Keratinocyte (primary cell): ENCODE data around the gene CHEK2. TPM values are rescaled to one million over a fixed set of nuclear protein-coding genes. Genes with fewer than 3 reads are reported as not detected.
A peak's percentile ranks its signal among the peaks of the same experiment; 100 is the strongest.

Experiments used
- DNase-seq: peaks from one replicate; pipeline ENCODE4 v3.0.0-alpha.2; 2011; ENCODE audit warnings: low read depth, missing footprints, low spot score
- FAIRE-seq: peaks from 2 replicates; lab custom pipeline; 2011; peaks lifted over from hg19 to GRCh38; lab: Jason Lieb, UNC
- H2AFZ ChIP-seq: 2 replicates; pipeline ENCODE4 v1.6.0; 2012; ENCODE audit warnings: low read length, control low read depth, inconsistent platforms; ENCODE audit not compliant: control insufficient read depth
- H3K27ac ChIP-seq: 2 replicates; pipeline ENCODE4 v1.5.1; 2011; ENCODE audit warnings: low read length; ENCODE audit not compliant: control insufficient read depth, insufficient read depth
- H3K27me3 ChIP-seq: 3 replicates; pipeline ENCODE4 v1.6.0; 2011; ENCODE audit warnings: low read length; ENCODE audit not compliant: control insufficient read depth, insufficient read depth; ENCODE audit errors: extremely low read depth
- H3K36me3 ChIP-seq, 2 experiments: 2 replicates in 1 of 2; 3 replicates in 1 of 2; pipeline ENCODE4 v1.5.1; 2011; ENCODE audit warnings: low read length in 2 of 2, mild to moderate bottlenecking in 1 of 2; ENCODE audit not compliant: control insufficient read depth in 2 of 2, insufficient read depth in 2 of 2; ENCODE audit errors: extremely low read depth in 1 of 2
- H3K4me1 ChIP-seq: 3 replicates; pipeline ENCODE4 v1.5.1; 2011; ENCODE audit warnings: low read length; ENCODE audit not compliant: control insufficient read depth, insufficient read depth; ENCODE audit errors: extremely low read depth
- H3K4me2 ChIP-seq: 3 replicates; pipeline ENCODE4 v1.6.0; 2011; ENCODE audit warnings: low read depth, low read length; ENCODE audit not compliant: control insufficient read depth, insufficient read depth; ENCODE audit errors: extremely low read depth
- H3K4me3 ChIP-seq, 3 experiments: fragments of 200-600 bp in 1 of 3; sonication (generic) in 1 of 3; 2 replicates in 2 of 3; 3 replicates in 1 of 3; pipeline ENCODE4 v1.5.1; 2011 to 2016; ENCODE audit warnings: low read length in 3 of 3, mild to moderate bottlenecking in 3 of 3, control low read depth in 2 of 3, inconsistent platforms in 1 of 3, low read depth in 1 of 3, mixed read lengths in 1 of 3, mixed run types in 1 of 3, moderate library complexity in 1 of 3; ENCODE audit not compliant: control insufficient read depth in 2 of 3, insufficient read depth in 2 of 3; ENCODE audit errors: extremely low read depth in 1 of 3
- H3K79me2 ChIP-seq: 2 replicates; pipeline ENCODE4 v1.6.0; 2012; ENCODE audit warnings: low read length; ENCODE audit not compliant: control insufficient read depth, insufficient read depth
- H3K9ac ChIP-seq: 3 replicates; pipeline ENCODE4 v1.6.0; 2011; ENCODE audit warnings: low read length; ENCODE audit not compliant: control insufficient read depth, insufficient read depth; ENCODE audit errors: extremely low read depth
- H3K9me1 ChIP-seq: 3 replicates; pipeline ENCODE4 v1.6.0; 2011; ENCODE audit warnings: low read length; ENCODE audit not compliant: control insufficient read depth, insufficient read depth; ENCODE audit errors: extremely low read depth
- H3K9me3 ChIP-seq: 2 replicates; pipeline ENCODE4 v1.5.1; 2012; ENCODE audit warnings: low read depth, low read length; ENCODE audit not compliant: control insufficient read depth
- H4K20me1 ChIP-seq: 3 replicates; pipeline ENCODE4 v1.6.0; 2011; ENCODE audit warnings: low read length; ENCODE audit not compliant: control insufficient read depth, insufficient read depth; ENCODE audit errors: extremely low read depth
- CTCF ChIP-seq, 3 experiments: IDR thresholded peaks in 1 of 3; conservative IDR thresholded peaks in 1 of 3; optimal IDR thresholded peaks in 1 of 3; 2 replicates in 2 of 3; 3 replicates in 1 of 3; pipeline versions ENCODE3 to v1.5.1; 2011; ENCODE audit warnings: low read length in 3 of 3, mild to moderate bottlenecking in 3 of 3, moderate library complexity in 2 of 3, control low read depth in 1 of 3, inconsistent platforms in 1 of 3; ENCODE audit not compliant: insufficient read depth in 2 of 3; ENCODE audit errors: extremely low read depth in 1 of 3
- EZH2 ChIP-seq: IDR thresholded peaks from one replicate; pipeline ENCODE4 v1.6.1; 2012; ENCODE audit warnings: inconsistent platforms, mild to moderate bottlenecking, low read length, moderate library complexity
- dilution Hi-C: fragments of 300-500 bp; cut with MboI; formaldehyde crosslinking; loops from one replicate; pipeline ENCODE4 v1.7.0; 2020; ENCODE audit warnings: low sequenced_read_pairs; ENCODE audit not compliant: extremely low pct_ligation_motif_present
- polyA plus RNA-seq, 5 experiments: library from polyadenylated mRNA; depleted of rRNA in 3 of 5; stranded (reverse) in 3 of 5; stranded (forward) in 1 of 5; unstranded in 1 of 5; fragments of >200 nt; gene quantifications; 1 replicate in 1 of 5; 2 replicates in 3 of 5; 3 replicates in 1 of 5; pipeline versions ENCODE4 v1.2.1 to v1.2.3, GENCODE V29; 2011 to 2012; ENCODE audit warnings: missing spikeins in 2 of 5, low read depth in 1 of 5, low replicate concordance in 1 of 5

Gene CHEK2
- polyA plus RNA-seq, 1 donor (not counting 4 experiments of a cell fraction or from before 2014, with no cell fraction given): 28.2 TPM

GRCh38 chr22:28714043-28714628, 27.5 kb downstream of the CHEK2 start:
- dilution Hi-C loops: no loop called here
- H3K9me3 ChIP-seq: no peaks in the 10 kb centered on the region
- H3K79me2 ChIP-seq: no peaks in the 10 kb centered on the region
- no peak for TF ChIP-seq CTCF (optimal IDR thresholded peaks at IDR 0.05 in 1 of 3, IDR thresholded peaks at IDR 0.05 in 1 of 3, conservative IDR thresholded peaks at IDR 0.05 in 1 of 3; ENCODE audit: extremely low read depth in 1 of 3, insufficient read depth in 2 of 3, low read length in 3 of 3)
- no peak for TF ChIP-seq EZH2
- H3K4me2 ChIP-seq: no peak overlapping the region
- H2AFZ ChIP-seq: no peak overlapping the region
- DNase-seq (no peak), FAIRE-seq (no peak)
- no peak overlapping the region for H3K27ac ChIP-seq
- H4K20me1 ChIP-seq: no peaks in the 10 kb centered on the region
- peaks cover 29% of the 10 kb centered on the region for H3K4me1 ChIP-seq
- H3K27me3 ChIP-seq: no peaks in the 10 kb centered on the region
- H3K4me3 ChIP-seq: no peak overlapping the region
- no peak overlapping the region for H3K9ac ChIP-seq
- no peaks in the 10 kb centered on the region for H3K9me1 ChIP-seq
- H3K36me3 ChIP-seq: no peaks in the 10 kb centered on the region

- Histone ChIP-seq H3K9me3 (no peaks in the 10 kb centered on the region), H3K79me2 (no peaks in the 10 kb centered on the region), H3K9ac (no peak overlapping the region), H3K27ac (no peak overlapping the region), H3K4me3 (no peak overlapping the region), H3K4me1 (peaks cover 29% of the 10 kb centered on the region), H4K20me1 (no peaks in the 10 kb centered on the region), H3K27me3 (no peaks in the 10 kb centered on the region), H3K36me3 (peaks cover 0 to 3% of the 10 kb centered on the region in 2 experiments), H2AFZ (no peak overlapping the region), H3K4me2 (peak overlapping the region; percentile 28), H3K9me1 (no peaks in the 10 kb centered on the region)
- DNase-seq (peak; percentile 52), FAIRE-seq (peak; percentile 59)
- dilution Hi-C loops: no loop called here
- TF ChIP-seq CTCF (optimal IDR thresholded peaks at IDR 0.05 in 1 of 3, IDR thresholded peaks at IDR 0.05 in 1 of 3, conservative IDR thresholded peaks at IDR 0.05 in 1 of 3; ENCODE audit: extremely low read depth in 1 of 3, insufficient read depth in 2 of 3, low read length in 3 of 3) (no peak), EZH2 (no peak)
Observed at GRCh38 chr22:28711820-28712777, 29.5 kb downstream of the CHEK2 start.
